Neural progenitor cell (in vitro differentiated cells): ENCODE measurements around the gene RPTOR. TPM values are rescaled to one million over a fixed set of nuclear protein-coding genes. Genes with fewer than 3 reads are reported as not detected.

Experiments
- DNase-seq: peaks from one replicate; pipeline ENCODE4 v3.0.0-alpha.2; 2016; ENCODE audit warnings: low spot score
- H2AFZ ChIP-seq: fragments of 200-600 bp; sonication (generic); replicated peaks from 2 replicates; pipeline ENCODE4 v1.6.1; 2016; ENCODE audit warnings: antibody characterized with exemption
- H3F3A ChIP-seq: fragments of 200-600 bp; sonication (generic); 2 replicates; pipeline ENCODE4 v1.6.1; 2016; ENCODE audit warnings: antibody characterized with exemption, low read depth
- H3K27ac ChIP-seq: fragments of 200-600 bp; sonication (generic); 2 replicates; pipeline ENCODE4 v1.5.1; 2016; ENCODE audit warnings: mild to moderate bottlenecking
- H3K27me3 ChIP-seq: fragments of 200-600 bp; sonication (generic); 2 replicates; pipeline ENCODE4 v1.6.1; 2016; ENCODE audit warnings: mild to moderate bottlenecking, moderate library complexity
- H3K36me3 ChIP-seq: fragments of 200-600 bp; sonication (generic); 2 replicates; pipeline ENCODE4 v1.5.1; 2016
- H3K4me1 ChIP-seq: fragments of 200-600 bp; sonication (generic); 2 replicates; pipeline ENCODE4 v1.6.1; 2016; ENCODE audit warnings: mixed run types
- H3K4me2 ChIP-seq: fragments of 200-600 bp; sonication (generic); 2 replicates; pipeline ENCODE4 v1.6.1; 2016
- H3K4me3 ChIP-seq: fragments of 200-600 bp; sonication (generic); 2 replicates; pipeline ENCODE4 v1.5.1; 2016
- H3K79me2 ChIP-seq: fragments of 200-600 bp; sonication (generic); 2 replicates; pipeline ENCODE4 v1.6.1; 2016; ENCODE audit warnings: low read depth
- H3K9ac ChIP-seq: fragments of 200-600 bp; sonication (generic); 2 replicates; pipeline ENCODE4 v1.6.1; 2016
- H3K9me3 ChIP-seq: fragments of 200-600 bp; sonication (generic); 2 replicates; pipeline ENCODE4 v1.5.1; 2016; ENCODE audit warnings: low read depth
- H4K20me1 ChIP-seq: fragments of 200-600 bp; sonication (generic); 2 replicates; pipeline ENCODE4 v1.6.1; 2016; ENCODE audit warnings: low read depth
- H3K27ac Mint-ChIP-seq: 3 replicates; pipeline ENCODE4 v1.8.0; 2021; ENCODE audit warnings: mixed read lengths
- H3K27me3 Mint-ChIP-seq: 2 replicates; pipeline ENCODE4 v1.8.0; 2022; ENCODE audit warnings: low read depth, mild to moderate bottlenecking, inconsistent platforms, moderate library complexity, mixed read lengths; ENCODE audit not compliant: insufficient read depth
- H3K36me3 Mint-ChIP-seq: 3 replicates; pipeline ENCODE4 v1.8.0; 2021; ENCODE audit warnings: mixed read lengths
- H3K4me1 Mint-ChIP-seq: 3 replicates; pipeline ENCODE4 v1.8.0; 2021; ENCODE audit warnings: mixed read lengths
- H3K4me3 Mint-ChIP-seq: 3 replicates; pipeline ENCODE4 v1.8.0; 2021; ENCODE audit warnings: mild to moderate bottlenecking, moderate library complexity, mixed read lengths
- H3K9me3 Mint-ChIP-seq: 3 replicates; pipeline ENCODE4 v1.8.0; 2020; ENCODE audit warnings: mixed read lengths
- CTCF ChIP-seq: fragments of 200-600 bp; sonication (generic); IDR thresholded peaks from 2 replicates; pipeline ENCODE4 v1.5.1; 2017; ENCODE audit warnings: antibody characterized with exemption, mild to moderate bottlenecking
- EZH2 ChIP-seq: fragments of 200-600 bp; sonication (generic); IDR thresholded peaks from 2 replicates; pipeline ENCODE4 v1.6.1; 2017; ENCODE audit warnings: antibody characterized with exemption, mild to moderate bottlenecking, moderate library complexity
- EZH2phosphoT487 ChIP-seq: fragments of 200-600 bp; sonication (generic); IDR thresholded peaks from 2 replicates; pipeline ENCODE4 v1.6.1; 2017; ENCODE audit warnings: antibody characterized with exemption
- total RNA-seq: library from RNA; depleted of rRNA; stranded (reverse); fragments of >200 nt; gene quantifications from 2 replicates; pipeline ENCODE4 v1.2.3, GENCODE V29; 2015; ENCODE audit warnings: low replicate concordance

The RPTOR gene
- total RNA-seq, 1 donor from 2014 or later, result 7.4 TPM

GRCh38 chr17:80925688-80926335, 381.2 kb downstream of the RPTOR start:
- TF ChIP-seq EZH2phosphoT487, result no peak
- TF ChIP-seq EZH2, result no peak
- no peak for TF ChIP-seq CTCF
- Mint-ChIP-seq H3K36me3 (peaks cover 13% of the 10 kb centered on the region), H3K27ac (peak overlapping the region; percentile 47), H3K4me1 (peaks cover 35% of the 10 kb centered on the region), H3K27me3 (peaks cover 6% of the 10 kb centered on the region), H3K9me3 (no peaks in the 10 kb centered on the region), H3K4me3 (no peak overlapping the region)
- Histone ChIP-seq H3K27me3 (peaks cover 56% of the 10 kb centered on the region), H3K9ac (no peak overlapping the region), H3K4me2 (peak overlapping the region; percentile 24), H3K4me1 (peaks cover 20% of the 10 kb centered on the region), H3K27ac (no peak overlapping the region), H3K36me3 (no peaks in the 10 kb centered on the region), H2AFZ (no peak overlapping the region), H3K9me3 (no peaks in the 10 kb centered on the region), H3K79me2 (no peaks in the 10 kb centered on the region), H3K4me3 (no peak overlapping the region), H3F3A (peaks cover 28% of the 10 kb centered on the region), H4K20me1 (peaks cover 7% of the 10 kb centered on the region)
- DNase-seq, result no peak

DNA sequence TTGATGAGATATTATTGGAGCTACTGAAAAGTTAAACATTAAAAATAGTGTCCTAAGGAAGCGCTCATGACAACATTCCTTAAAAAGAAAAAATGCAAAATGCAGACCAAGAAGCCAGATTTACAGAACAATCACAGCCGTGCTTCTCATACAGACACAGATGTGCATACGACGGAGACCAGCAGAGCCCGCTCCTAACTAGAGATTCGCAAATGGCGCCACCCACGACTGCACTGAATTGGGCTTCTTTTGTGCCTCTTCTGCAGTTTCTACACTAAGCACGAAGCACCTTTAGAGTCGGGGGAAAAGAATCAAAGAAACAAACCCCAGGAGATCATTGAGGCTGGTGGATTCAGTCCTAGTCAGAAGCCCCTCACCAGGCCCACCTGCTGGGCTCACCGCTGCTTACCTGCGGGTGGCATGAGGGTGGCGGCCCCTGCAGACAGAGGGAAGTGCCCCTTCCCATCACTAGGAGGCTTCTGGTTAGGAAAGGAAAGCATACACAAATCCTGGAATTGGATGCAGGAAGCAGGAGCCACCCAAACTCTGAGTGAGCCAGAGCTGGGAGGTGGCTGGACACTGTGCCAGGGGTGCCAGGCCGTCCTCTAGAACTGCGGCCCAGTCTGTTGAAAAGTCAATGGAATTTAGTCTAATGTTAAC, 382.1 kb downstream of the RPTOR start:
- Histone ChIP-seq H3K9ac (no peak overlapping the region), H2AFZ (no peak overlapping the region), H3K27me3 (peaks cover 63% of the 10 kb centered on the region), H3K79me2 (no peaks in the 10 kb centered on the region), H3K4me2 (peak overlapping the region; percentile 24), H3K27ac (no peak overlapping the region), H4K20me1 (peaks cover 7% of the 10 kb centered on the region), H3K4me1 (peaks cover 28% of the 10 kb centered on the region), H3K4me3 (no peak overlapping the region), H3K9me3 (no peaks in the 10 kb centered on the region), H3K36me3 (no peaks in the 10 kb centered on the region), H3F3A (peaks cover 28% of the 10 kb centered on the region)
- peak overlapping the region; percentile 47 for H3K27ac Mint-ChIP-seq
- H3K9me3 Mint-ChIP-seq, result no peaks in the 10 kb centered on the region
- H3K4me1 Mint-ChIP-seq, result peaks cover 42% of the 10 kb centered on the region
- peaks cover 13% of the 10 kb centered on the region for H3K36me3 Mint-ChIP-seq
- H3K27me3 Mint-ChIP-seq, result peaks cover 6% of the 10 kb centered on the region
- H3K4me3 Mint-ChIP-seq, result no peak overlapping the region
- peak; percentile 57 for DNase-seq
- TF ChIP-seq EZH2phosphoT487, result no peak
- TF ChIP-seq EZH2, result no peak
- no peak for TF ChIP-seq CTCF

DNA sequence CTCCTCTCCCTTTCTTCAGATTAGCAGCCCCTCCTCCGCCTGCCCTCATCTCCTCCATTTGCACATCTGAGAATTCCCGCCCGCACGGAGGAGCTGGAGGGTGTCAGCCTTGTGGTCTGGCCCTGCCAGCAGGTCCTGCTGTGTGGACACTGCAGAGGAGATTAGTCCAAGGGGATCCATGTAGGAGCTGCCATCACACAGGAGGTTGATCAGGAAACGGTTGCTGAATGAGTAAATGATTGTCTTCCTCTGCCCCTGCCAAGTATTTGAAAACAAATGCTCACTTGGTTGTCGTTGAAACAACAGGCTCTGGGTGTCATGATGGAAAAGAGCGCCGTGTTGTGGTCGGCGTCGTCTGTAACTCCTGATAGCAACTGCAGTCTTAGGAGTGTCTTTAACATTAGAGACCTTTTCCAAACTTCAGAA, 383.2 kb downstream of the RPTOR start:
- Histone ChIP-seq H3K9ac (no peak overlapping the region), H3K9me3 (no peaks in the 10 kb centered on the region), H3K4me1 (peaks cover 33% of the 10 kb centered on the region), H3F3A (peaks cover 28% of the 10 kb centered on the region), H3K79me2 (no peaks in the 10 kb centered on the region), H3K4me2 (peak overlapping the region; percentile 55), H3K4me3 (no peak overlapping the region), H3K36me3 (no peaks in the 10 kb centered on the region), H4K20me1 (peaks cover 7% of the 10 kb centered on the region), H2AFZ (peak overlapping the region; percentile 37), H3K27me3 (peaks cover 71% of the 10 kb centered on the region), H3K27ac (no peak overlapping the region)
- Mint-ChIP-seq H3K9me3 (no peaks in the 10 kb centered on the region), H3K27me3 (peaks cover 6% of the 10 kb centered on the region), H3K36me3 (peaks cover 20% of the 10 kb centered on the region), H3K4me1 (peaks cover 50% of the 10 kb centered on the region), H3K4me3 (peak overlapping the region; percentile 1), H3K27ac (peak overlapping the region; percentile 40)
- TF ChIP-seq CTCF, result peak; percentile 52
- no peak for TF ChIP-seq EZH2phosphoT487
- peak; percentile 66 for DNase-seq
